ENCODE data around the gene RRAS2.
"Not testable (repeated sequence)": the region's sequence is repeated elsewhere in the genome, so short reads cannot be mapped to it uniquely, and the experiment has no call there.

The RRAS2 gene

GRCh38 chr11:14253421-14253820, 105.6 kb downstream of the RRAS2 start:
- no peak for TF ChIP-seq CTCF (IDR thresholded peaks at IDR 0.05; ENCODE audit: low read depth, low read length, missing control alignments)
- no peak for DNase-seq (ENCODE audit: low read depth)
- no peak overlapping the region for H3K4me3 ChIP-seq (ENCODE audit: low read depth, low read length)
- in situ Hi-C loops (cut with HindIII; ENCODE audit: low sequenced_read_pairs): no loop called here

GRCh38 chr11:14252501-14252900, 106.5 kb downstream of the RRAS2 start:
- DNase-seq (ENCODE audit: low read depth); H3K4me3 ChIP-seq (ENCODE audit: low read depth, low read length); in situ Hi-C loops (cut with HindIII; ENCODE audit: low sequenced_read_pairs): not testable (repeated sequence)

- no peak for TF ChIP-seq CTCF (IDR thresholded peaks at IDR 0.05; ENCODE audit: low read depth, low read length, missing control alignments)
- DNase-seq (ENCODE audit: low read depth): no peak
- in situ Hi-C loops (cut with HindIII; ENCODE audit: low sequenced_read_pairs): no loop called here
- no peak overlapping the region for H3K4me3 ChIP-seq (ENCODE audit: low read depth, low read length)
These were observed 107.2 kb downstream of the RRAS2 start for GRCh38 chr11:14251754-14252153.

GRCh38 chr11:14249121-14249963, 109.6 kb downstream of the RRAS2 start:
- in situ Hi-C loops (cut with HindIII; ENCODE audit: low sequenced_read_pairs): no loop called here
- no peak overlapping the region for H3K4me3 ChIP-seq (ENCODE audit: low read depth, low read length)
- peak; percentile 75 for TF ChIP-seq CTCF (IDR thresholded peaks at IDR 0.05; ENCODE audit: low read depth, low read length, missing control alignments)
- peak; percentile 23 for DNase-seq (ENCODE audit: low read depth)

- no peak overlapping the region for H3K4me3 ChIP-seq (ENCODE audit: low read depth, low read length)
These were observed 110.4 kb downstream of the RRAS2 start for GRCh38 chr11:14248580-14248981.

GRCh38 chr11:14245444-14245843, 113.5 kb downstream of the RRAS2 start:
- DNase-seq (ENCODE audit: low read depth): no peak
- H3K4me3 ChIP-seq (ENCODE audit: low read depth, low read length): no peak overlapping the region
- in situ Hi-C loops (cut with HindIII; ENCODE audit: low sequenced_read_pairs): no loop called here
- no peak for TF ChIP-seq CTCF (IDR thresholded peaks at IDR 0.05; ENCODE audit: low read depth, low read length, missing control alignments)

More at GRCh38 chr11:14248580-14248981, 110.4 kb downstream of the RRAS2 start:
- no peak for DNase-seq (ENCODE audit: low read depth)
- TF ChIP-seq CTCF (IDR thresholded peaks at IDR 0.05; ENCODE audit: low read depth, low read length, missing control alignments): peak; percentile 17
- in situ Hi-C loops (cut with HindIII; ENCODE audit: low sequenced_read_pairs): no loop called here

- in situ Hi-C loops (cut with HindIII; ENCODE audit: low sequenced_read_pairs): no loop called here
These were observed 114.1 kb downstream of the RRAS2 start for GRCh38 chr11:14244926-14245325.

More at GRCh38 chr11:14244926-14245325, 114.1 kb downstream of the RRAS2 start:
- DNase-seq (ENCODE audit: low read depth): no peak
- no peak overlapping the region for H3K4me3 ChIP-seq (ENCODE audit: low read depth, low read length)
- TF ChIP-seq CTCF (IDR thresholded peaks at IDR 0.05; ENCODE audit: low read depth, low read length, missing control alignments): no peak
